Small intestine (tissue), 7 donors: Measurements from ENCODE around the gene RTP3. TPM values are rescaled to one million over a fixed set of nuclear protein-coding genes. Genes with fewer than 3 reads are reported as not detected.

Experiments
- DNase-seq, 2 donors: peaks; one replicate each; pipeline versions ENCODE4 v3.0.0 to v3.0.0-alpha.2; 2013
- FAIRE-seq: peaks from 2 replicates; lab custom pipeline; 2012; peaks lifted over from hg19 to GRCh38; lab: Jason Lieb, UNC
- H3K27ac ChIP-seq, 3 donors: one replicate each; pipeline ENCODE4 v1.5.1; 2013; ENCODE audit warnings: low read length in 2 of 3, mild to moderate bottlenecking in 2 of 3, control low read depth in 1 of 3, inconsistent platforms in 1 of 3, low read depth in 1 of 3, moderate library complexity in 1 of 3
- H3K27me3 ChIP-seq, 3 donors: one replicate each; pipeline ENCODE4 v1.6.1; 2013; ENCODE audit warnings: low read length in 3 of 3, inconsistent platforms in 1 of 3; ENCODE audit not compliant: control insufficient read depth in 3 of 3, insufficient read depth in 3 of 3
- H3K36me3 ChIP-seq, 3 donors: one replicate each; pipeline ENCODE4 v1.6.1; 2013; ENCODE audit warnings: low read length in 3 of 3, inconsistent platforms in 1 of 3, low read depth in 1 of 3, mild to moderate bottlenecking in 1 of 3, moderate library complexity in 1 of 3; ENCODE audit not compliant: control insufficient read depth in 3 of 3, insufficient read depth in 2 of 3
- H3K4me1 ChIP-seq, 3 donors: one replicate each; pipeline ENCODE4 v1.6.1; 2013; ENCODE audit warnings: low read length in 2 of 3, inconsistent platforms in 1 of 3, low read depth in 1 of 3, mild to moderate bottlenecking in 1 of 3, moderate library complexity in 1 of 3; ENCODE audit not compliant: control insufficient read depth in 3 of 3, insufficient read depth in 2 of 3
- H3K4me3 ChIP-seq, 3 donors: one replicate each; pipeline ENCODE4 v1.5.1; 2013; ENCODE audit warnings: low read length in 3 of 3, control low read depth in 1 of 3, inconsistent platforms in 1 of 3, low read depth in 1 of 3, mild to moderate bottlenecking in 1 of 3, moderate library complexity in 1 of 3
- H3K9me3 ChIP-seq, 2 donors: one replicate each; pipeline ENCODE4 v1.6.1; 2013; ENCODE audit warnings: low read depth in 1 of 2, low read length in 1 of 2; ENCODE audit not compliant: control insufficient read depth in 2 of 2, insufficient read depth in 1 of 2
- WGBS, 3 donors: extraction: QIAGEN DNeasy Blood & Tissue Kit; methylation state at CpG; one replicate each; pipeline ENCODE4 v1.1.7; 2013; 5-methylcytosine and 5-hydroxymethylcytosine counted together
- polyA plus RNA-seq, 4 donors: library from polyadenylated mRNA; stranded (reverse) in 3 of 4; unstranded in 1 of 4; fragments of 200-250 nt in 3 of 4; fragments of 120-200 nt in 1 of 4; gene quantifications; one replicate each; pipeline versions ENCODE4 v1.2.1 to v1.2.3, GENCODE V29; 2013
- donor health status: healthy with polysubstance abuse.
- donor health status: control.
- donor health status: control.
- donor health status: Bipolar disorder and iron deficiency.
- donor health status: healthy.

Gene RTP3
- polyA plus RNA-seq, 4 donors = 0.06 TPM; not detected in 3

DNA sequence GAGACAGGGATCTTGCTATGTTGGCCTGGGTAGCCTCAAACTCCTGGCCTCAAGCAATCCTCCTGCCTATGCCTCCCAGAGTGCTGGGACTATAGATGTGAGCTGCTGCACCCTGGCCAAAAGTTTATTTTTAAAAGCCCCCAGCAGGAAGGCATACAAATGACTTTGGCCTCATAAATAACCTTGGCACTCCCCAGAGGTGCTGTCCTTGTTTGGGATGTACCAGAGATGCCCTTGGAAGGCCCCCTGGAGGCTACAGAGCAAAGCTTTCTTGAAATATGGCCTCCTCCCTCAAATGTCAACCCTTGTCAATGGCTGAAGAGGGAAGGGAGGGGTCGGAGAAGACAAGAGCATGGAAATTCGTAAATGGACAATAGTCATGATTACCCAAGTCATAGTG is 14.0 kb upstream of the RTP3 start:
- Histone ChIP-seq H3K36me3 (no peaks in the 10 kb centered on the region), H3K27me3 (no peaks in the 10 kb centered on the region), H3K9me3 (peaks cover 0 to 6% of the 10 kb centered on the region in 2 donors), H3K4me1 (peaks cover 0 to 48% (median 0%) of the 10 kb centered on the region in 3 donors), H3K27ac (peak overlapping the region in 1 of 3 donors; percentile 85), H3K4me3 (no peak overlapping the region)
- 89 to 95% (median 94%) methylated on average over 2 of the region's 2 CpGs for WGBS, 3 donors
- FAIRE-seq (no peak), DNase-seq (no peak)

DNA sequence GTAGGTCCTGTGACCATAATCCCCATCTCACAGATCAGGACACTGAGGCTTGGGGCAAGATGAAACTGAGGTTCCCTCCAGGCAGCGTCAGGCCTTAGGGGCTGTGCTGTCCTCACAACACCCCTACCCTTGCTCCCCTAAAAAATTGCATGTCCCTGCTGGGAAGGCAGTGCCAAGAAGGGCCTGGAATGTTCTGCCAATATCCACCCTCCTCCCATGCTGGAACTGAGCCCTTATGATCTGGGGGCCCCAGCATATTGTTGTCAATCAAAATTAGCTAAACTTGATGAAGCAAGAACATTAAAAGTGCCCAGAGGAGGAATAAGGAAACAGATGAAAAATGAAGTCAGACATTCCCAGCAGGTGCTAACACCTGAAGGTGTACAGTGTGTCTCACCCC is 13.4 kb upstream of the RTP3 start:
- peak overlapping the region in 2 of 3 donors; percentile 56 to 85 for H3K27ac ChIP-seq
- 86 to 94% (median 94%) methylated on average over 1 of the region's 1 CpG for WGBS, 3 donors
- no peaks in the 10 kb centered on the region for H3K36me3 ChIP-seq
- no peaks in the 10 kb centered on the region for H3K27me3 ChIP-seq
- peaks cover 0 to 53% (median 0%) of the 10 kb centered on the region in 3 donors for H3K4me1 ChIP-seq
- FAIRE-seq (no peak), DNase-seq (no peak)
- peaks cover 0 to 6% of the 10 kb centered on the region in 2 donors for H3K9me3 ChIP-seq
- H3K4me3 ChIP-seq = no peak overlapping the region

- no peaks in the 10 kb centered on the region for H3K36me3 ChIP-seq
- FAIRE-seq (no peak), DNase-seq (peak; percentile 56 to 88)
- WGBS, 3 donors = 20 to 55% (median 40%) methylated on average over 10 of the region's 10 CpGs
- H3K4me3 ChIP-seq = no peak overlapping the region
- H3K9me3 ChIP-seq = peaks cover 0 to 6% of the 10 kb centered on the region in 2 donors
- H3K27ac ChIP-seq = peak overlapping the region in 2 of 3 donors; percentile 56 to 85
- peaks cover 0 to 53% (median 0%) of the 10 kb centered on the region in 3 donors for H3K4me1 ChIP-seq
- H3K27me3 ChIP-seq = no peaks in the 10 kb centered on the region
Measured at GRCh38 chr3:46484911-46485778, 12.6 kb upstream of the RTP3 start.

GRCh38 chr3:46485779-46486175 is 12.0 kb upstream of the RTP3 start:
- Histone ChIP-seq H3K9me3 (peaks cover 0 to 6% of the 10 kb centered on the region in 2 donors), H3K27ac (peak overlapping the region in 2 of 3 donors; percentile 56 to 85), H3K4me3 (no peak overlapping the region), H3K27me3 (no peaks in the 10 kb centered on the region), H3K36me3 (no peaks in the 10 kb centered on the region), H3K4me1 (peaks cover 0 to 50% (median 0%) of the 10 kb centered on the region in 3 donors)
- 49 to 71% (median 65%) methylated on average over 4 of the region's 4 CpGs for WGBS, 3 donors
- no peak for DNase-seq
- FAIRE-seq = no peak

DNA sequence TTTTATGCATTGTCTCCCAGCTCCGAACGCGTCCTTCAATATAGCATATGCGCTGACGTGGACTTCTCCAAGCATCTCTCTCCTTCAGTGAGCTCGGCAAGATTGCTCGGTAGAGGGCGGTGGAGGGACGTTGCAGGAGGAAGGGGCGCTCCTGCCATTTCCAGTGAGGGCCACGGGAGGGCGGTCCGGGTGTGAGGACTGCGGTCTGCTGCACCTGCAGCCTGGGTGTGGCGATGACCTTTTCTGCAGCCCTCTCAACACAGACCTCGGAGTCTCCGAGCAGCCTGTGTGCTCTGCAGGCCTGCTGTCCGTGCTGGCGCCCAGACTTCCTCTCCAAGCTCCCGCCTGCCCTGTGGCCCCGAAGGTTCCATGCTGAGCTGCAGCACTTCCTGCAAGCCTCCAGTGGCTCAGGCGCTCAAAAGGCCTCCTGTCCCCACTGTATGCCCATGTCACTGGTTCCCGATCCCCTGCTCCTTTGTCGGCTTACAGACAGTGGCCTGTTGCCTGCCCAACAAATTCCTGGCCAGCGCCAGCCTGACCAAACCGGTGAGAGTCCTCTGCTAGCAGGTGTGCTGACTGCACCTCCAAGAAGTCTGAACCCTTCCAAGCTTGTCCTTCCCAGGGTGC is 8.9 kb upstream of the RTP3 start:
- Histone ChIP-seq H3K4me1 (peaks cover 0 to 34% (median 0%) of the 10 kb centered on the region in 3 donors), H3K27ac (peak overlapping the region in 1 of 3 donors; percentile 40), H3K4me3 (no peak overlapping the region), H3K9me3 (peaks cover 0 to 6% of the 10 kb centered on the region in 2 donors), H3K27me3 (no peaks in the 10 kb centered on the region), H3K36me3 (no peaks in the 10 kb centered on the region)
- FAIRE-seq (no peak), DNase-seq (peak; percentile 94 to 96)
- WGBS, 3 donors = 6 to 9% (median 7%) methylated on average over 26 of the region's 26 CpGs

DNA sequence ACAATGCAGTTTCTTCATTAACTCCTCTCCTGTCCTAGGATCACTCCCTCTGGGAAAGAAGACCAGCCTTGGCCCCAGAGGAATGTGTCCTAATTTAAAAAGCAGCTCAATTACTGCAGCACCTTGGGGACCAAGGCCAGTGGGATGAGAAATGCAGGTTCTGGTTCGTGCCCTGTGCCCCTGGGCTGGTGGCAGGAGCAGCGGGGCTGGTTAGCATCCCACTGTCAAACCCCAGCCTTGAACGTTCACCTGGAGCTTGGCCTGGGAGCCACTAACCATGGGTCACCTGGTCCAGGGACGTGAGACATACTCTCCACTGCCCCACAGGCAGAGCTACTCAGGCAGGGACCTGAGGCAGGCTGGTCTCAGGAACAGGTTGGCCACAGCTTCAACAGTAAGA is 8.4 kb upstream of the RTP3 start:
- Histone ChIP-seq H3K9me3 (peaks cover 0 to 6% of the 10 kb centered on the region in 2 donors), H3K36me3 (no peaks in the 10 kb centered on the region), H3K4me3 (no peak overlapping the region), H3K27ac (no peak overlapping the region), H3K4me1 (peaks cover 0 to 29% (median 0%) of the 10 kb centered on the region in 3 donors), H3K27me3 (no peaks in the 10 kb centered on the region)
- FAIRE-seq (no peak), DNase-seq (no peak)
- 86 to 93% (median 91%) methylated on average over 4 of the region's 4 CpGs for WGBS, 3 donors

- DNase-seq (no peak), FAIRE-seq (no peak)
- Histone ChIP-seq H3K9me3 (peaks cover 0 to 6% of the 10 kb centered on the region in 2 donors), H3K27ac (no peak overlapping the region), H3K4me3 (no peak overlapping the region), H3K27me3 (no peaks in the 10 kb centered on the region), H3K36me3 (no peaks in the 10 kb centered on the region), H3K4me1 (peaks cover 0 to 24% (median 0%) of the 10 kb centered on the region in 3 donors)
- 84 to 95% (median 90%) methylated on average over 1 of the region's 1 CpG for WGBS, 3 donors
Measured at GRCh38 chr3:46489875-46490274, 7.9 kb upstream of the RTP3 start.

DNA sequence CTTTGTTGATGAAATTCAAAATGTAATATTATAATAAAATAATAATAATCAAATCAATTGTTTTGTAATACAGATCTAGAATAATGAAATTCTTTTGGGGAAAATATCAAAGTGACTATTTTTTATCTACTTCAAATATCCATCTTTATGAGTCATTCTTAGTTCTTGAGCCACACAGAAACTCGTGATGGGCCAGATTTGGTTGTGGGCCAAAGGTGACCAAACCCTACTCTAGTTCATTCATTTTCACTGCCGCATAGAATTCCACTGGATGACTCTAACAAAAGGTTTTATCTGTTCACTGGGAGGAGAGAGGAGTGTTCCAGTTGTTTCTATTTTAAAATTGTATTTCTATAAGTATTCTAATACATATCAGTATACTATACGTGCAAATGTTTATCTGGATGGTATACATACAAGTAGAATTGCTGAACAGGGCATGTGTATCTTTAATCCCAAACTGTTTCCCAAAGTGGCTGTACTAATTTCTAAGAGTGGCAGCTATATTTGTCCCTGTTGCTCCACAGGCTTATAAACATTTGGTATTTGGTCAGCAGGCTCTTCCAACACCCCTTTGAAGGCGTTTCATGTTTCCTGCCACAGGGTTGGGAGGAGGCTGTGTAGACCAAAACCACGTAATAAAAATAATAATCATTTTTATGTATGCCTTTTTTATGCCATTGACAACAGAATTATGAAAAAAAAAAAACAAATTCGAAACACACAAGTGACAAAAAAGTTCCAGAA is 7.3 kb upstream of the RTP3 start:
- H3K9me3 ChIP-seq = peaks cover 0 to 6% of the 10 kb centered on the region in 2 donors
- H3K27ac ChIP-seq = no peak overlapping the region
- no peak overlapping the region for H3K4me3 ChIP-seq
- FAIRE-seq = no peak
- no peaks in the 10 kb centered on the region for H3K27me3 ChIP-seq
- H3K36me3 ChIP-seq = no peaks in the 10 kb centered on the region
- DNase-seq = no peak
- WGBS, 3 donors = 77 to 84% (median 78%) methylated on average over 6 of the region's 6 CpGs
- peaks cover 0 to 18% (median 0%) of the 10 kb centered on the region in 3 donors for H3K4me1 ChIP-seq
